Measurements from ENCODE around the gene PHACTR1.
"Not testable (repeated sequence)": the region's sequence is repeated elsewhere in the genome, so short reads cannot be mapped to it uniquely, and the experiment has no call there.

Gene PHACTR1

GRCh38 chr6:12937971-12938370 is 221.4 kb downstream of the PHACTR1 start:
- H3K4me1 ChIP-seq = no peaks in the 10 kb centered on the region
- no peak overlapping the region for H3K9ac ChIP-seq
- H3K36me3 ChIP-seq (ENCODE audit: control insufficient read depth, insufficient read depth, low read length) = no peaks in the 10 kb centered on the region
- no peaks in the 10 kb centered on the region for H3K9me3 ChIP-seq (ENCODE audit: control insufficient read depth, low read length)
- H3K27me3 ChIP-seq (ENCODE audit: control insufficient read depth, insufficient read depth, low read length) = no peaks in the 10 kb centered on the region
- H3K4me2 ChIP-seq (ENCODE audit: low read length) = no peak overlapping the region
- H3K4me3 ChIP-seq (ENCODE audit: low read depth, low read length) = no peak overlapping the region
- no peaks in the 10 kb centered on the region for H3K79me2 ChIP-seq
- H3K27ac ChIP-seq = no peak overlapping the region
- no peak overlapping the region for H2AFZ ChIP-seq
- TF ChIP-seq, protein P1, sequence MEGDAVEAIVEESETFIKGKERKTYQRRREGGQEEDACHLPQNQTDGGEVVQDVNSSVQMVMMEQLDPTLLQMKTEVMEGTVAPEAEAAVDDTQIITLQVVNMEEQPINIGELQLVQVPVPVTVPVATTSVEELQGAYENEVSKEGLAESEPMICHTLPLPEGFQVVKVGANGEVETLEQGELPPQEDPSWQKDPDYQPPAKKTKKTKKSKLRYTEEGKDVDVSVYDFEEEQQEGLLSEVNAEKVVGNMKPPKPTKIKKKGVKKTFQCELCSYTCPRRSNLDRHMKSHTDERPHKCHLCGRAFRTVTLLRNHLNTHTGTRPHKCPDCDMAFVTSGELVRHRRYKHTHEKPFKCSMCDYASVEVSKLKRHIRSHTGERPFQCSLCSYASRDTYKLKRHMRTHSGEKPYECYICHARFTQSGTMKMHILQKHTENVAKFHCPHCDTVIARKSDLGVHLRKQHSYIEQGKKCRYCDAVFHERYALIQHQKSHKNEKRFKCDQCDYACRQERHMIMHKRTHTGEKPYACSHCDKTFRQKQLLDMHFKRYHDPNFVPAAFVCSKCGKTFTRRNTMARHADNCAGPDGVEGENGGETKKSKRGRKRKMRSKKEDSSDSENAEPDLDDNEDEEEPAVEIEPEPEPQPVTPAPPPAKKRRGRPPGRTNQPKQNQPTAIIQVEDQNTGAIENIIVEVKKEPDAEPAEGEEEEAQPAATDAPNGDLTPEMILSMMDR (IDR thresholded peaks at IDR 0.05) = no peak

- Histone ChIP-seq H3K9me3 (ENCODE audit: control insufficient read depth, low read length) (no peaks in the 10 kb centered on the region), H3K9ac (no peak overlapping the region), H3K79me2 (no peaks in the 10 kb centered on the region), H2AFZ (no peak overlapping the region), H3K36me3 (ENCODE audit: control insufficient read depth, insufficient read depth, low read length) (no peaks in the 10 kb centered on the region), H3K4me1 (no peaks in the 10 kb centered on the region), H3K4me3 (ENCODE audit: low read depth, low read length) (no peak overlapping the region), H3K27ac (no peak overlapping the region), H3K4me2 (ENCODE audit: low read length) (no peak overlapping the region), H3K27me3 (ENCODE audit: control insufficient read depth, insufficient read depth, low read length) (no peaks in the 10 kb centered on the region)
- TF ChIP-seq, protein P1 (IDR thresholded peaks at IDR 0.05) = no peak
Measured at GRCh38 chr6:12939314-12939713, 222.7 kb downstream of the PHACTR1 start.

- Histone ChIP-seq H2AFZ (no peak overlapping the region), H3K36me3 (ENCODE audit: control insufficient read depth, insufficient read depth, low read length) (no peaks in the 10 kb centered on the region), H3K4me3 (ENCODE audit: low read depth, low read length) (no peak overlapping the region), H3K27ac (no peak overlapping the region), H3K4me1 (no peaks in the 10 kb centered on the region), H3K4me2 (ENCODE audit: low read length) (no peak overlapping the region), H3K9ac (no peak overlapping the region), H3K27me3 (ENCODE audit: control insufficient read depth, insufficient read depth, low read length) (no peaks in the 10 kb centered on the region), H3K79me2 (no peaks in the 10 kb centered on the region), H3K9me3 (ENCODE audit: control insufficient read depth, low read length) (no peaks in the 10 kb centered on the region)
- TF ChIP-seq, protein P1 (IDR thresholded peaks at IDR 0.05) = no peak
Measured at GRCh38 chr6:12941422-12941821, 224.9 kb downstream of the PHACTR1 start.

- no peak overlapping the region for H3K4me2 ChIP-seq (ENCODE audit: low read length)
- no peak overlapping the region for H3K4me3 ChIP-seq (ENCODE audit: low read depth, low read length)
- H3K36me3 ChIP-seq (ENCODE audit: control insufficient read depth, insufficient read depth, low read length) = no peaks in the 10 kb centered on the region
- no peak overlapping the region for H2AFZ ChIP-seq
- H3K27ac ChIP-seq = no peak overlapping the region
- H3K9ac ChIP-seq = no peak overlapping the region
- no peaks in the 10 kb centered on the region for H3K4me1 ChIP-seq
- H3K27me3 ChIP-seq (ENCODE audit: control insufficient read depth, insufficient read depth, low read length) = no peaks in the 10 kb centered on the region
- TF ChIP-seq, protein P1 (IDR thresholded peaks at IDR 0.05) = no peak
- H3K9me3 ChIP-seq (ENCODE audit: control insufficient read depth, low read length) = no peaks in the 10 kb centered on the region
- H3K79me2 ChIP-seq = no peaks in the 10 kb centered on the region
Measured at GRCh38 chr6:12943549-12943948, 227.0 kb downstream of the PHACTR1 start.

DNA sequence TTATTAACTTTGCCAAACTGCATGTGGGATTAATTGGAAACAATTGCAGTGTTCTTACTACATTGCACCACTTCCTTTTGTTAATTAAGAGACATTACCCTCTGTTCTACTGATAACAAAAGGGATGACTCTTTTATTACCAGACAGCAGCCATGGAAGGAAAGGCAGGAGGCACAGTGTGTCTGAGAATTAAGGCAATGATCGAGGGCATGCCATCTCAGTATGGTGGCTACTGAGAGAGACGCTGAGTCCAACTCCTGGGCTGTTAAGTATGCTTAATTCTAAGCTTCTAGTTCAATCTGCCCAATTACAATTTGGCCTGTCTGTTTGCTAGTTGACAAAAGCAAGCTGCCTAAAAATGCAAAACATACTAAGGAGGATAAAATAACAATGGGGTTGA is 227.4 kb downstream of the PHACTR1 start:
- Histone ChIP-seq H3K9me3 (ENCODE audit: control insufficient read depth, low read length) (no peaks in the 10 kb centered on the region), H2AFZ (no peak overlapping the region), H3K36me3 (ENCODE audit: control insufficient read depth, insufficient read depth, low read length) (no peaks in the 10 kb centered on the region), H3K27me3 (ENCODE audit: control insufficient read depth, insufficient read depth, low read length) (no peaks in the 10 kb centered on the region), H3K4me2 (ENCODE audit: low read length) (no peak overlapping the region), H3K9ac (no peak overlapping the region), H3K79me2 (no peaks in the 10 kb centered on the region), H3K4me1 (no peaks in the 10 kb centered on the region), H3K27ac (no peak overlapping the region), H3K4me3 (ENCODE audit: low read depth, low read length) (no peak overlapping the region)
- TF ChIP-seq, protein P1 (IDR thresholded peaks at IDR 0.05) = no peak

- not testable (repeated sequence) for H3K79me2 ChIP-seq; H3K4me1 ChIP-seq; H3K27ac ChIP-seq; H2AFZ ChIP-seq; H3K27me3 ChIP-seq (ENCODE audit: control insufficient read depth, insufficient read depth, low read length); H3K36me3 ChIP-seq (ENCODE audit: control insufficient read depth, insufficient read depth, low read length); H3K9me3 ChIP-seq (ENCODE audit: control insufficient read depth, low read length); H3K4me2 ChIP-seq (ENCODE audit: low read length); H3K4me3 ChIP-seq (ENCODE audit: low read depth, low read length); H3K9ac ChIP-seq
Measured at GRCh38 chr6:12944528-12944927, 228.0 kb downstream of the PHACTR1 start.
